Gastroesophageal sphincter (tissue), 3 donors: ENCODE results near the gene CHRNA7.

Experiments used
- POLR2A ChIP-seq, 2 donors: fragments of 450-650 bp; IDR thresholded peaks; one replicate each; pipeline ENCODE4 v1.6.1; 2017; ENCODE audit warnings: antibody characterized with exemption in 2 of 2, mild to moderate bottlenecking in 2 of 2, moderate library complexity in 1 of 2
- TF ChIP-seq, protein P1 (sequence below), 4 experiments: fragments of 200-600 bp in 2 of 4; fragments of 450-650 bp in 2 of 4; sonication (generic) in 1 of 4; IDR thresholded peaks; one replicate each; pipeline ENCODE4 v1.5.1; 2017 to 2019; ENCODE audit warnings: antibody characterized with exemption in 4 of 4, mild to moderate bottlenecking in 2 of 4, moderate library complexity in 2 of 4

DNA sequence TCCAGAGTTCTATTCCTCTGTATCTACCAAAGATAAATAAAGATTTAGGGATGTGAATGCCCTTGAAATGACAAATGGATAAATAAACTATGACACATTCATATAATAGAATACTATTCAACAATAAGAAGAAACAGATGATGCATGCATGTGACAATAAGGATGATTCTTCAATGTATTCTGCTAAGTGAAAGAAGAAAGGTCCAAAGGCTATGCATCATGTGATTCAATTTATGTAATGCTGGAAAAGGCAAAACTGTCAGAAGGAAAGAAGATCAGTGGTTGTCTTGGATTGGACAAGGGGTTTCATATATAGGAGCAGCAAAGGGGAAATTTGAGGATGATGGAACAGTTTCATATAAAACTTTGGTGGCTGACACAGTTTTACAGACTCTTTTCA lies 32.6 kb upstream of the CHRNA7 start:
- TF ChIP-seq, protein P1, sequence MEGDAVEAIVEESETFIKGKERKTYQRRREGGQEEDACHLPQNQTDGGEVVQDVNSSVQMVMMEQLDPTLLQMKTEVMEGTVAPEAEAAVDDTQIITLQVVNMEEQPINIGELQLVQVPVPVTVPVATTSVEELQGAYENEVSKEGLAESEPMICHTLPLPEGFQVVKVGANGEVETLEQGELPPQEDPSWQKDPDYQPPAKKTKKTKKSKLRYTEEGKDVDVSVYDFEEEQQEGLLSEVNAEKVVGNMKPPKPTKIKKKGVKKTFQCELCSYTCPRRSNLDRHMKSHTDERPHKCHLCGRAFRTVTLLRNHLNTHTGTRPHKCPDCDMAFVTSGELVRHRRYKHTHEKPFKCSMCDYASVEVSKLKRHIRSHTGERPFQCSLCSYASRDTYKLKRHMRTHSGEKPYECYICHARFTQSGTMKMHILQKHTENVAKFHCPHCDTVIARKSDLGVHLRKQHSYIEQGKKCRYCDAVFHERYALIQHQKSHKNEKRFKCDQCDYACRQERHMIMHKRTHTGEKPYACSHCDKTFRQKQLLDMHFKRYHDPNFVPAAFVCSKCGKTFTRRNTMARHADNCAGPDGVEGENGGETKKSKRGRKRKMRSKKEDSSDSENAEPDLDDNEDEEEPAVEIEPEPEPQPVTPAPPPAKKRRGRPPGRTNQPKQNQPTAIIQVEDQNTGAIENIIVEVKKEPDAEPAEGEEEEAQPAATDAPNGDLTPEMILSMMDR (IDR thresholded peaks at IDR 0.05): no peak
- TF ChIP-seq POLR2A (IDR thresholded peaks at IDR 0.05): no peak
